A549 (cell line): ENCODE results near the gene BUB1B.

Source experiments
- ZFP36 ChIP-seq: fragments of 450-650 bp; IDR thresholded peaks from 2 replicates; pipeline ENCODE4 v1.6.1; 2014; ENCODE audit warnings: borderline replicate concordance; ENCODE audit not compliant: partially characterized antibody
- TF ChIP-seq, protein P1 (sequence below): fragments of >200 bp; sonication (Bioruptor Twin); formaldehyde crosslinking; IDR thresholded peaks from 3 replicates; pipeline ENCODE4 v1.5.1; 2016

DNA sequence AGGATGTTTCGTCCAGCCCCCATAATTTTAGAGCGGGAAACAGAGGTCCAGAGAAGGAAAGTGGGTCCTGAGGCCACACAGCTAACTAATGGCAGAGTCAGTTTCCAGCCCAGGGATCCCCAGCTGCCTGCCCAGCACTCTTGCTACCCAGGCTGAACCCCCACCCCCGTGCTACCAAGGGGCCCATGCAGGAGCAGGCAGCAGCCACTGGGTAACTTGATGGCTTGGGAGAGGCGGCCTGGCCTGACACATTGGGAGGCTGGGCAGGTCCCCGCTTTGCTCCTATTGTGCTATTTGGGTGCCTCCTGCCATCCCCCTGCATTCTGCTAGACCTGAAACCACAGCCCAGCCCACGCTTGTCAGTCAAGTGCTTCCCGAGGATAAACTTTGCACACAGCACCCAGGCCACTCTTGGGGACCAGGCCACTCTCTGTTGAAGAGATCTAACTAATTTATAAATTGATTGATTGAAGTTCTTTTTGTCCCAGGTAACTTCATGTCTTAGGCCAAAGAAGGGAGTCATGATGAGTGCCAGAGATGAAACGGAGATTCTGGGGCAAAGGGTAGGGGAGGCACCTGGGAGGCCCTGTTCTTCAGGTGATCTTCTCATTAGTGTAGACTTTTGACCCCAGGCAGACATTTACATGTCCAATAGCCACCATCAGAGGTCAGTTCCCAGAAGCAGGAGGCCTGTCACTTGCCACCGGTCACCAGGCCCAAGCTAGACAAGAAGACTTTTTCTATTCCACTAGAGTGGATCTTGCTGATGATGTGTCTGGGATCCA lies 85.0 kb downstream of the BUB1B start:
- TF ChIP-seq, protein P1, sequence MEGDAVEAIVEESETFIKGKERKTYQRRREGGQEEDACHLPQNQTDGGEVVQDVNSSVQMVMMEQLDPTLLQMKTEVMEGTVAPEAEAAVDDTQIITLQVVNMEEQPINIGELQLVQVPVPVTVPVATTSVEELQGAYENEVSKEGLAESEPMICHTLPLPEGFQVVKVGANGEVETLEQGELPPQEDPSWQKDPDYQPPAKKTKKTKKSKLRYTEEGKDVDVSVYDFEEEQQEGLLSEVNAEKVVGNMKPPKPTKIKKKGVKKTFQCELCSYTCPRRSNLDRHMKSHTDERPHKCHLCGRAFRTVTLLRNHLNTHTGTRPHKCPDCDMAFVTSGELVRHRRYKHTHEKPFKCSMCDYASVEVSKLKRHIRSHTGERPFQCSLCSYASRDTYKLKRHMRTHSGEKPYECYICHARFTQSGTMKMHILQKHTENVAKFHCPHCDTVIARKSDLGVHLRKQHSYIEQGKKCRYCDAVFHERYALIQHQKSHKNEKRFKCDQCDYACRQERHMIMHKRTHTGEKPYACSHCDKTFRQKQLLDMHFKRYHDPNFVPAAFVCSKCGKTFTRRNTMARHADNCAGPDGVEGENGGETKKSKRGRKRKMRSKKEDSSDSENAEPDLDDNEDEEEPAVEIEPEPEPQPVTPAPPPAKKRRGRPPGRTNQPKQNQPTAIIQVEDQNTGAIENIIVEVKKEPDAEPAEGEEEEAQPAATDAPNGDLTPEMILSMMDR: no peak
- TF ChIP-seq ZFP36: no peak
